Stromal cell of bone marrow (primary cell): ENCODE data around the gene GFOD2.
A peak's percentile ranks its signal among the peaks of the same experiment; 100 is the strongest.
"Not testable (repeated sequence)": the region's sequence is repeated elsewhere in the genome, so short reads cannot be mapped to it uniquely, and the experiment has no call there.

Experiments
- DNase-seq: peaks from one replicate; pipeline ENCODE4 v3.0.0-alpha.2; 2012; ENCODE audit warnings: low read depth

The GFOD2 gene

GRCh38 chr16:67719048-67719777, at the start of gene GFOD2:
TSS of gene GFOD2 (minus strand) at chr16:67719316. CDS start at chr16:67685715, 33,601 bp downstream.
- peak; percentile 84 for DNase-seq

GRCh38 chr16:67767953-67768352, 48.8 kb upstream of the GFOD2 start:
- peak; percentile 54 for DNase-seq

GRCh38 chr16:67766291-67766690, 47.2 kb upstream of the GFOD2 start:
- no peak for DNase-seq

GRCh38 chr16:67764158-67764667, 45.1 kb upstream of the GFOD2 start:
- no peak for DNase-seq

- DNase-seq, result no peak
Measured at GRCh38 chr16:67763066-67763465, 44.0 kb upstream of the GFOD2 start.

- DNase-seq, result no peak
Measured at GRCh38 chr16:67762385-67762784, 43.3 kb upstream of the GFOD2 start.

GRCh38 chr16:67761924-67762323, 42.8 kb upstream of the GFOD2 start:
- no peak for DNase-seq

GRCh38 chr16:67760956-67761230, 41.8 kb upstream of the GFOD2 start:
- DNase-seq, result no peak

GRCh38 chr16:67760206-67760955, 41.3 kb upstream of the GFOD2 start:
- no peak for DNase-seq

GRCh38 chr16:67758966-67759365, 39.9 kb upstream of the GFOD2 start:
- DNase-seq, result no peak

- DNase-seq, result no peak
Measured at GRCh38 chr16:67758006-67758405, 38.9 kb upstream of the GFOD2 start.

- no peak for DNase-seq
Measured at GRCh38 chr16:67752641-67753040, 33.5 kb upstream of the GFOD2 start.

- not testable (repeated sequence) for DNase-seq
Measured at GRCh38 chr16:67751331-67751730, 32.2 kb upstream of the GFOD2 start.

GRCh38 chr16:67750466-67750865, 31.4 kb upstream of the GFOD2 start:
- DNase-seq, result no peak

- DNase-seq, result no peak
Measured at GRCh38 chr16:67749436-67750078, 30.4 kb upstream of the GFOD2 start.

GRCh38 chr16:67748834-67749233, 29.7 kb upstream of the GFOD2 start:
- no peak for DNase-seq

GRCh38 chr16:67746846-67747245, 27.7 kb upstream of the GFOD2 start:
- no peak for DNase-seq

GRCh38 chr16:67741118-67741517, 22.0 kb upstream of the GFOD2 start:
- no peak for DNase-seq

GRCh38 chr16:67740391-67740790, 21.3 kb upstream of the GFOD2 start:
- DNase-seq, result no peak

- DNase-seq, result no peak
Measured at GRCh38 chr16:67736858-67737257, 17.7 kb upstream of the GFOD2 start.

GRCh38 chr16:67734731-67735201, 15.7 kb upstream of the GFOD2 start:
- DNase-seq, result no peak

- DNase-seq, result no peak
Measured at GRCh38 chr16:67733734-67734470, 14.8 kb upstream of the GFOD2 start.
